Stimulated activated CD4-positive, alpha-beta T cell treated with anti-CD3 and anti-CD28 coated beads, Interleukin-15, amount 100 ng/mL, for 1 hour (primary cell): Measurements from ENCODE around the gene GPR18.
"Not testable (repeated sequence)": the region's sequence is repeated elsewhere in the genome, so short reads cannot be mapped to it uniquely, and the experiment has no call there.

Experiments
- DNase-seq, 2 donors: peaks; one replicate each; pipeline ENCODE4 v3.0.0-alpha.2; 2020; ENCODE audit warnings: low read depth in 1 of 2, low spot score in 1 of 2

Gene GPR18

DNA sequence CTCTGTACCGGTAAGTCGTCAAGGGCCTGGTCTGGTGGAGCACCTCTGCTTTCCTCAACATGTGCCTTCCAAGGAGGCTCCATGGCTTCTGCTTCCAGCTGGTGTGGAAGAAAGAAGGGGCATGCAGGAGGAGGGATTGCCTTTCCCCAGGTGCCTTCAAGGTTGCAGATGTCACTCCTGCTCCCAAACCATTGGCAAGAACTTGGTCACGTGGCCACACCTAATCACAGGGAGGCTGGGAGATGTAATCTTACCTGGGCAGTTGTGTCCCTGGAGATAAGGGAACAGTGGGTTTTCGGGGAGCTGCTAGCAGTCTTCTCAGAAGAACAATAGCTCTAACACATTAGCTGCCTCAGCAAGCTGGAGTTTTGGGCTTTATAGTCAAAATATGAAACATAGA lies 9.7 kb upstream of the GPR18 start:
- DNase-seq = no peak

DNA sequence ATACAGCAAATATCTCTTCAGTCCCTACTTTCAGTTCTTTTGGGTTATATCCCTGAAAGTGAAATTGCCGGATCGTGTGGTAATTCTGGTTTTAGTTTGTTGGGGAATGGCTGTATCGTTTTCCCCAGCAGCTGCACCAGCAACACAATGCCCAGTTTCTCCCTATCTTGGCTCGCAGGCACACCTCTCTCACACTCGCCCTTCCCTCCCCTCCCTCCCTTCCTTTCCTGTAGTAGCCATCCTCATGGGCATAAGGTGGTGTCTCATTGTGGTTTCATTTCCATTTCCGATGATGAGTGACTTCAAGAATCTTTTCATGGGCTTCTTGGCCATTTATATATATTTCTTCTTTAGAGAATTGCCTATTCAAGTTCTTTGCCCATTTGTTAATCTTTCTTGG lies 8.6 kb upstream of the GPR18 start:
- no peak for DNase-seq

GRCh38 chr13:99265821-99266426 lies 7.7 kb upstream of the GPR18 start:
- no peak for DNase-seq

GRCh38 chr13:99265162-99265800 lies 7.1 kb upstream of the GPR18 start:
- DNase-seq = no peak

GRCh38 chr13:99264051-99264450 lies 5.9 kb upstream of the GPR18 start:
- no peak for DNase-seq

GRCh38 chr13:99263126-99263785 lies 5.1 kb upstream of the GPR18 start:
- no peak for DNase-seq

DNA sequence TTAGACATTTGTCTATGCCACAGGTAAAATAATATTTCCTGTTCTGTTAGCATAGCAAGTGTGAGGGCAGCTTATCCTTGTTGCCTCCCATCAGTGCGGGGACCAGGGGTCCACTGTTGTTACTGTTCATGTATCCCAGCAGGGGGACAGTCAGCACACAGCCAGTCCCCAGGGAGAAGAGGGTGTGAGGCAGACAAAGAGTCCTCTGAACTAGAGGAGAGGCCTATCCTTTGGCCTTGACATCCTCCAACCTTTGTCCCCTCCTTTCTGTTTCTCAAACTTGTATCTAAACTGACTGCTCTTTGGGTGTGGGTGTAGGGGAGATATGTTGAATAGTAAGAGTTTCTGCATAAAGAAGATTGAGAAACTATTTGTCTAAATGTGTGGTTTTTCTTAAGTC lies 2.9 kb upstream of the GPR18 start:
- DNase-seq = no peak

DNA sequence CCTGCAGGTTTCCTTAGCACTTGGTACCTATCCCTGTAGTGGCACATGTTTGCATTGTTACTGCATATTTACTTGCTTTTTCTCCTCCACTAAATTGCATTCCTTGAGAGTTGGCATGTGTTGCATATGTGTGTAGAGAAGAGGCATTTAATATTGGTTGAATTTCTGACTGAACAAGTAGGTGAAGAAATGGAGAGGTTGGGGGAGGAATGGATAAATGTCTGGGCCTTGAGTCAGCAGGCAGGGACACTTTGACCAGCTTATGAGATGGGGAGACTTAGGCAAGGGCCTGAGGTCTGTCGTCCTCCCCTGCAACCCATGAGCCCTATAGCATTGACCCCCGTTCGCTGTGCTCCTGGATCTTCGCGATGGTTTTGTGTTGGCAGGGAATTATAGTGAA lies 2.0 kb upstream of the GPR18 start:
- DNase-seq = no peak

GRCh38 chr13:99258946-99259345 lies 767 bp upstream of the GPR18 start:
- DNase-seq = no peak

DNA sequence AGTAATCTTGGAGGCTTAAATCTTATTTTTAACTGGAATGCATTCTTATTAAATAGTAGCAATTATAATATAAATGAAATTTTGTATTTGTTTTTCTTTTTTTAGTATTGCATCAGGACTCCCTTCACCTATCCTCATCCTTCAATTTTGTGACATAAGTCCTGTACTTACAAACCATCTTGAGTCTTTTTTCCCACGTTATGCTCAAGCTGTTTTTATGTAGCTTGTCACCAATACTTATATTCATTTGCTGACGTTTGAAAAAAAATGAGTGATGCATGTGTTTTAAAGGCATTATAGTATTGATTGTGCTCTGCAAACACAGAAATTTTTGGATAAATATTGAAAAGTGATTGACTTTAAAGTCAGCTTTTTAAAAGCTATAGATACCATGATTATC lies 888 bp downstream of the GPR18 start:
- DNase-seq = no peak

- DNase-seq = no peak
Observed at GRCh38 chr13:99256709-99257108, 1.5 kb downstream of the GPR18 start.

DNA sequence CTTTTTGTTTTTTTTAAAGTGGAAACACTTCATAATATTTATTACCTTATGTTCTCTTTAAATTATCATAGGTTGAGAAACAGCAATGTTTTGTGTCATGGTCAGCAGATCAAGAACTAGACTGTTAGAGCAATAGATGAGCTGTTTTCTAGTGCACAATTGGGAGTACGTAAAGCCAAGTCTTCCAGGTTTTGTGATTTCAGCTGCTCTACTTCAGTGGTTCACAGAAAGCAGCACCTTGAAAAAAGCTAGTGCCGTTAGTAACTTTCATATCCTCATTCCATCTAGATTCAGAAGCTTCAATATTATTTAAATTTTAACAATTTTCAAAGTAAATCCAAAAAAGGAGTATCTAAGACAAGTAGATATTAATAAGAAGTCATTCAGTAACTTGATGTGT lies 1.9 kb downstream of the GPR18 start:
- no peak for DNase-seq

GRCh38 chr13:99255271-99255670 lies 2.9 kb downstream of the GPR18 start:
- DNase-seq = no peak

DNA sequence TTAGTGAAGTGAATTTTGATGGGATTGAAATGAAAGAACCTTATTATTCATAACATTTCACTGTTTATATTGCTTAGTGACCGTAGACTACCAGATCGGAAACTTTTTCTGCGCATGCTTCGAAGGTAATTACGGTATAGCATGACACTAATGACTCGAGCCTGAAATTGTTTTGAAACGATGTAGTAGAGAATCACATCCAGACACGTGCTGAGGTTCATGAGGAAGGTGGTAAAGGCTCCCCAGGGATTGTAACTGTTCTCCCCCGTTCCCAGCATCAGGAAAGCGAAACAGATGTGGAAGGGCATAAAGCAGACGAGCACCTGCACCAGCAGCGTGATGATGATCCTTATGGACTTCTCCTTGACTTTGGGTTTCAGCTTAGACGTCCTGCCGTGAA lies 3.3 kb downstream of the GPR18 start:
- no peak for DNase-seq

DNA sequence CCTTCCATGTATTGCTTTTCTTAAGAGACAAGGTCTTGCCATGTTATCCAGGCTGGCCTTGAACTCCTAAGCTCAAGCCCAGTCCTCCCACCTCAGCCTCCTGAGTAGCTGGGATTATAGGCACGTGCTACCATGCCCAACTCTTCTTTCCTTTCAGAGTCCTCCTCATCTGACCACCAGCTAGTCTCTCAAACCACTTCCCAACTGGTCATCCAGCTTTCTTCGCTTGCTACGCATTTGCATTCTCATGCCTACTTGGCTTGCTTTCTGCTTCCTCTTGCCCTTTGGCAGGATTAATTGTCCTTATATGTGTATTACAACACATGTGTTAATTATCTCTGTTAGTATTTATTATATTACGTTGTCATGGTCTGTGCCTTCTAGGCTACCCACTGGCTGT lies 6.3 kb downstream of the GPR18 start:
- no peak for DNase-seq

DNA sequence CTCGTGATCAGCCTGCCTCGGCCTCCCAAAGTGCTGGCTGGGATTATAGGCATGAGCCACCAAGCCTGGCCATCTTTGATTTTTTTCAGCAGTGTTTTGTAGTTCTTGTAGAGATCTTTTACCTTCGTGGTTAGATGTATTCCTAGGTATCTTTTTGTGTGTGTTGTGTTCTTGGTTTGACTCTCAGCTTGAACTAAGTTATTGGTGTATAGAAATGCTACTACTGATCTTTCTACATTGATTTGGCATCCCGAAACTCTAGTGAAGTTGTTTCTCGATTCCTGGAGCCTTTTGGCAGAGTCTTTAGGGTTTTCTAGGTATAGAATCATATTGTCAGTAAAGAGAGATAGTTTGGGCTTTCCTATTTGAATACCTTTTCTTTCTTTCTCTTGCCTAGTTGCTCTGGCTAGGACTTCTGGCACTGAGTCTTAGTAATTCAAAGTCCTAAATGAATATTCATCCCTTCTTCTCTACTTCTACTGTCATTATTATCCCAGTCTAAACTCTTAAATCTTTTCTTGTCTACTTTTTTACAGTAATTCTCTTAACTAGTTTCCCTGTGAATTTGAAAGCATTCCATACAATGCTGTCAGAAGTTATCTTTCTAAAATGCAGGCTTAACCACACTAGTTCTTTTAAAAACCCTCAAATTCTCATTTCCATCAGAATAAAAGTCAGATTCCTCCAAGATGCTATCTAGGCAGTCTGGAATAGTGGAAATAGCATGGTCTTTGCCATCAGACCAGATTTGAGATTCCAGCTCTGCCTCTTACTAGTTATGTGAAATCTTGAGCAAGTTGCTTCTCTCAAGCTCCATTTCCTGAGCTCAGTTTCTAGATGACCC lies 7.0 kb downstream of the GPR18 start:
- no peak for DNase-seq

GRCh38 chr13:99249606-99250005 lies 8.6 kb downstream of the GPR18 start:
- DNase-seq = not testable (repeated sequence)

DNA sequence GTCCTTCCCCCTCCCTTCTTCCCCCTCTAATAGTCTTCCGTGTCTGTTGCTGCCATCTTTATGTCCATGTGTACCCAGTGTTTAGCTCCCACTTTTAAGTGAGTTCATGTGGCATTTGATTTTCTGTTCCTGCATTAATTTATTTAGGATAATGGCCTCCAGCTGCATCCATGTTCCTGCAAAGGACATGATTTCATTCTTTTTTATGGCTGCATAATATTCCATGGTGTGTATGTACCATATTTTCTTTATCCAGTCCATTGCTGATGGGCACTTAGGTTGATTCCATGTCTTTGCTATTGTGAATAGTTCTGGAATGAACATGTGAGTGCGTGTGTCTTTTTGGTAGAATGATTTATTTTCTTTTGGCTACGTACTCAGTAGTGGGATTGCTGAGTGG lies 9.0 kb downstream of the GPR18 start:
- DNase-seq = not testable (repeated sequence)

DNA sequence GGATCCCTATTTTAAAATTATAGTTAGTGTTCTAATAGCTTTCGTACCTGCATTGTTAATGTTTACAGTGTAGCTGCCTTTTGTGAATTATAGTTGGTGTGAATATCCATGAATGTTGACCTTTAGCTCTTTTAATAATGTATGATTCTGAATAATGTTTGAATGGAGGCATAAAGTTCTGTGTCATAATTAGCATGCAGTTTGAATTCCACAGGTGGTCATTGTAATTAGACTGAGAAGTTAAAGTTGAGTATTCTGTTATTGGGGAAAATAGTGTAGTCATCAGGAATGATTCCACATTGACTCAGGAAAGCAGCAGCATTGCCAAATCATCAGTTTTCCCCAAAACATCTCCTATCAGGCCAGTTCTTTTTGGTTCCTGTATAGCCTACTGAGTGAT lies 12.1 kb downstream of the GPR18 start:
- no peak for DNase-seq

DNA sequence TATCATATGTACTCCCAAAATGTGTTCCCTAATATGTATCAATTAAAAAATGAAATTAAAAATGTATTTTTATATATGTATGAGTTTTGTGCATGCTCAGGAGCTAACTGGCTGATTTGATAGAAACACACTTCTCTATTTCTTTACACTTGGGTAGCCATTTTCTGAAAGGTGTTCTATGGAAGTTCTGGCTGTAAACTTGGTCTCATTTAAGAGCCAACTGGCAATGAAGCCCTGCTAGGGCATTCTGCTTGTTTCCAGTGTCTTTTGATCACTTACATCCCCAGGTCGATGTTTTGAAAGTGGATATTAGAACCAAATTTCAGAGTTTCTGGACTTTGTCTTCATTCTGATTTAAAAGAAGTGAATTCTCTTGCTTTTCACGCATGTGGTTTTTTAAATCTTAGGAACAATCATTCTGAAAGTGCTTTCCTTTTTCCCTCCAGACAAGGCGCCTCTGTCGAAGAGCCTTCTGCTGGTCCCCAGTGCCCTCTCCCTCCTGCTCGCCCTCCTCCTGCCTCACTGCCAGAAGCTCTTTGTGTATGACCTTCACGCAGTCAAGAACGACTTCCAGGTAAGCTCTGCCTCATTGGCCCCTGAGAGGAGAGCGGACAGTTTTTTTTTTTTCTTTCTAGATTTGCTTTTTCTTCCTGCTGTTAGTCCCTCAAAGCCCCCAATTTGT lies 20.1 kb downstream of the GPR18 start:
- no peak for DNase-seq

GRCh38 chr13:99231721-99232120 lies 26.5 kb downstream of the GPR18 start:
- DNase-seq = no peak
